HG02884 (cell line): ENCODE data around the gene MYCL.
"Not testable (repeated sequence)": the region's sequence is repeated elsewhere in the genome, so short reads cannot be mapped to it uniquely, and the experiment has no call there.

ENCODE experiments used
- ATAC-seq: cut with Tn5 transposase; IDR thresholded peaks from one replicate; pipeline ENCODE4 v1.9.1; 2021; ENCODE audit warnings: mild to moderate bottlenecking, moderate library complexity; ENCODE audit not compliant: unreplicated experiment

Gene MYCL

DNA sequence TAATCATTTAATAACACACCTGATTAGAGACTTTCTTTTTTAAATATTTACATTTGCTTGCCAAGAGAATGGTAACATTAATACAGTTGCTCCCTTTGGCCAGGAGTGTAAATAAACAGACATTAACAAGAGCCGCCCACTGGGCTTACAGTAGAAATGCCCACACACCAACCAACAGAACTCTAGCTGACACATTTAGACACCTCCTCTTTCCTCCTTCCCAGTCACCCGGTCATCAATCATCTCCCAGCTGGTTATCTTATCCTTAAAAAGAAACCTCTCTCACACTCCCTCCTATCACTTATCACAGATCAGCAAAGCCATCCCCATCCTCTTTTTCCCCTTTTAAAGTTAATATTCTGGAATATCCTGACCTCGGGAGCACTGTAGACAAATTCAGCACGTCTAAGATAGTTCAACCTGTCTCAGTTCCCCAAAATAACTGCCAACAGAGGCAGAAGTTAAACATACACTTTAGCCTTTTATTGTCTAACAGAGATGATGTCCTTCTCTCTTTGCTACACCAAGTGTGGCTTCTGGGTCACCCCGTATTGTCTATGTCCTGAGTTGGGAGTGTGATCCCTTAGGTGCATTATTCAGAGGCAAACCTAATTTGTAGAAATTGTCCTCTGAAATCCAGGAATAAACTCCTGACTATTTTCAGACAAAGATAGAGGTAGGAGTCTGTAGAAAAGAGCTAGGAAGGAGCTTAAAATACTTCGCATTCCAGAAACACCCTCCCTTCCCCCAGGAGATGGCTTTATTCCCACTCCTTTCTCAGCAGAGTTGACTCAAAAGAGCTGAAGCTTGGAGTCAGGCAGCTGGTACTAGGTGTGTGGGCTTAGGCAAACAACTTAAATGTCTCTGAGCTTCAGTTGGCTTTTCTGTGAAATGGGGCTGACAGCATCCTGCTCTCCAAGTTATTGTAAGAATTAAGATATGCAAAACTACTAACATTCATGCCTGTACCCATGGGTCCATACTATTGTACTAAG, 8.8 kb downstream of the MYCL start:
- no peak for ATAC-seq

DNA sequence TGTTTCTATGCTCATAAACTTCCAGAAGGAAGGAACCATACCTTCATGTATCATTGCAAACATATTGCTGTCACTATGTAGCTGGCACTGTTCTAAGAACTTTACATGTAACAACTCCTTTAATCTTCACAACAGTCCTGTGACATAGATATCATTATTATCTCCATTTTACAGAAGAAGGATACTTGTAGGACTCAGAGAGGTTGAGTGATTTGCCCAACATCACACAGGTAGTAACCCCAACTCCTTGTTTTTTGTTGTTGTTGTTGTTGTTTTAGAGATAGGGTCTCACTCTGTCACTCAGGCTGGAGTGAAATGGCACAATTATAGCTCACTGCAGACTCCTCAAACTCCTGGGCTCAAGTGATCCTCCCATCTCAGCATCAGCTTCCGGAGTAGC, 10.8 kb downstream of the MYCL start:
- no peak for ATAC-seq

DNA sequence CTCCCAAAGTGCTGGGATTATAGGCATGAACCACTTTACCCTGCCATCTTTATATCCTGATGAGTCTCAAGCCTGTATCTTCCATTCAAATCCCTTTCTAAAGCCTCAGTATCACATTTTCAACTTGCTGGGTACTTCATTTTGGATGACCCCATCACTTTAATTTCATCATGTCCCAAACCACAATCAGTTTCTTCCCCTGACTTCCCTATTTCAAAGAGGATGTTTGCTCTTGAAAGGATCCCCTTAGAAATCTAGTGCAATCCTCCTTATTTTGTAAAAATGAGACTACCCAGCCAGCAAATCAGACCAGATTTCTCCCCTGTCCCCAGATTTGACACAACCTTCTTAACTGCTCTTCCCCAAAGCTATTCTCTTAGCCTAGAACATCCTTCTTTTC, 11.4 kb downstream of the MYCL start:
- ATAC-seq: no peak

DNA sequence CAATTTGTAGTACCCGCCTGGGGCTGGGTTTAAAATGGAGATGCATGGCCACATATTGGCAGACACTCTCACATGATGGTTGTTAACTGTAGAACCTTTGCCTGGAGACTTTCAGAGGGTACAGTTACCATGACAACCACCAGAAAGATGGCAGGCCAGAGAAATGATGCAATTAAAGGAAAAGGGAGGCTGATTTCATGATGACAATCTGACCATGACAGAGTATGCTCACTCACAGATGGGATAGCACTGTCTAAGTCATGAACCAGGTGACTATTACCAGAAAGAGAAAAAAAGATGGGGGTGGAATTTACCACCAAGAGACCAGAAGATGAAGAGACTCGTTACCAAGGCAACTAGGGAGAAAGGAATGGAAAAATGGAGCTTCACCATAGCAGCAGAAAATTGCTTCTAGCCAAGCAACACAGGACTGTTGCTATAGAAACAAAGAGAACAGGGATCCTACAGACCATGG, 14.9 kb downstream of the MYCL start:
- ATAC-seq: no peak

DNA sequence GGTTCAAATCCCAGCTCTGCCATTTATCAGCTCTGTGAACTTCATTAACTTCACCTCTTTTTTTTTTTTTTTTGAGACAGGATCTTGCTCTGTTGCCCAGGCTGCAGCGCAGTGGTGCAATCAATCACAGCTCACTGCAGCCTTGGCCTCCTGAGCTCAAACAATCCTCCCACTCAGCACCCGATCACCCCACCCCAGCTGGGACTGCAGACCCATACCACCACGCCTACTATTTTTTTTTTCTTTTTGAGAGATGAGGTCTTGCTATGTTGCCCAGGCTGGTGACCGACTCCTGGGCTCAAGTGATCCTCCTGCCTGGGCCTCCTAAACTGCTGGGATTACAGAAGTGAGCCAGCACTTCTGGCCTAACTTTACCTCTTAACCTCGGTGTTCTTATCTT, 16.2 kb downstream of the MYCL start:
- ATAC-seq: no peak

DNA sequence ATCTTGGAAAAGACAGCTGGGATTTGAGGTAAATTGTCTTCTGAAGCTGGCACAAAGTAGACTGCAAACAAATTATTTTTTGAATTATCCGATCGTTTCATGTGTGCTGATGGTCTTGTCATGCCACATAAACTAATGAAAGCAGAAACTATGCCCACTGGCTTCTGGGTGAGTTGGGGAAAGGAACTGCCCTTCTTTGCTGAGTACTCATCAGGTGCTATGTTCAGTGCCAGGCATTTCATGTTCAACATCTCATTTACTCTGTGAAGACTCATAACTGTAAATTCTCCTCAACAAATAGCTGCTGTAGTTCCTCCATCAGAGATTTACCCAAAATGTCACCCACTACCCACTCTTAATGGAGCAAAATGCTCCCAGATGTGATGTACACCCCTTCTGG, 19.6 kb downstream of the MYCL start:
- no peak for ATAC-seq

DNA sequence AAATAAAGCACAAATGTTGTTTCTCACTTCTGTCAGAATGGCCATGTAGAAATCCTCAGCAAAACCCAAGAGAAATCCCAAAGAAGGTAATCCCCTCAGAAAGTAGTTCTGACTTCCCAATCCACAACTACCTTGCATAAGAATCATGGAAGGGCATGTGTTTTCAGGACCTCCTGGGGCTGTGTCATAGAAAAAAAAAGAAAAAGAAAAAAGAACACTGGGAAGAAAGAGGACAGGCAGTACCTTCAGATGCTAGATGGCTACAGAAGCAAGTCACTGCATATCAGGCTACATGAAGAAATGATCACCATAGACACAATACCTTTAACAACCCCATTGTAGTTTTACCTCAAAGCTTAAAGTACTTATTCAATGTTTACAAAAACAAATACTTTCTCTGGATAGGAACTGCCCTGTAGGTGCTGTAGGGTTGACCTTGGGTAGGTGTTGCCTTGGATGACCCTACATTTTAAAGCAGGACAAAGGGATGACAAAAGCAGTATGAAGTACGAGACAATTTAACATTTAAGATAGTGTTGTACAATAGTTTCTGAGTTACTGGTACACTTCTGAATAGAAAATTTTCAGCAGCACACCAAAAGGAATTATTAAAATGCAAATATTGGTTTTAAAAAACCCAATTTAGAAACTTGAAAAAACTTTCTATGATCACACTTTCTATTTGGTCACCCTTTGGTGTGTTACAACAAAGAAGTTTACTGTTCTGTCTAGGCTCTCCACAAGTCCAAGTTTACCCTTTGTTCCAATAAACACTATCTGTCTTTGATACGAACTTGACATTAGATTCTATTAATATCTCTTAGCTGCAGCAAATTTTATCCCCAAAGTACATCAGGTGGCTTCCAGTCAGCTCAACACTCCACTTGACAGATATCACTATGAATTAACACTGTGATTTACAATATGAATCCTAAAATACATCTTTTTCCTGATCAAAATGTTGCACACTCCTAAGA, 23.4 kb downstream of the MYCL start:
- no peak for ATAC-seq

DNA sequence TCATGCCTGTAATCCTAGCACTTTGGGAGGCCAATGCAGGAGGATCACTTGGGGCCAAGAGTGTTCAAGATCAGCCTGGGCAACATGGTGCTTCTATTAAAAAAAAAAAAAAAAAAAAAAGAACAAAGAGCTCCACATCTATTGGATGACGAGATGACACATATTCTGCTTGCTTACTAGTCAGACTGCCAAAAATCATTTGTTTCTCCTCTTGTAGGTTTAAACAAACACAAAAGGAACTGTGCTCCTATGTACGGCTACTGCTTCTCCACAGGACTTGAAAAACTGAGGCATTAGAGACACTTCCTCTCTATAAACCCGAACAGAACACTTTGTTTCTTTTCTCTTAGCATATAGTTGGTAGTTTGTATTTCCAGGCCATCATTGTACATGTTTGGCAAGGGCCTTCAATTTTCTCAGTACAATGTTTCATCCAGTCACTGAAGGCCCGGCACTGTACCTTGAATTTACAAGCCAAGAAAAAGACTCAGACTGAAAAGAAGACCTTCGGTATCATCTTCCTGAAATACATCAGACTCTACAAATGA, 24.4 kb downstream of the MYCL start:
- ATAC-seq: no peak

DNA sequence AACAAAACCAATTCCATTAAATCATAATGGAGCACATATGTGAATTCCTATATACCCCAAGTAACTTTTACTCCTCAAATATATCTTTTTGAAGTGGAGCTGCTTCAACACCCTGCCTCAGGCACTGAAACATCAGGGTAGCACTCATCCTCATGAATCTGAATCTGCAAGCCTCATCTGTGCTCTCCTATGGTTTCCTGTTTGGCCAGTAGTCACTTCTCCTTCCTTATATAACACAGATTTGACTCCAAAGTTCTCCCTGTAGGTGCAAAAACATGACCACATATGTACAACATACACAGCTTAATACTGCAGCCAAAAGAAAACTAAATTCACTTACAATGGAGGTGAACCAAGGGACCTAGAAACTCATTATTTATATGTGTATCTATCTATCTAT, 25.6 kb downstream of the MYCL start:
- no peak for ATAC-seq

DNA sequence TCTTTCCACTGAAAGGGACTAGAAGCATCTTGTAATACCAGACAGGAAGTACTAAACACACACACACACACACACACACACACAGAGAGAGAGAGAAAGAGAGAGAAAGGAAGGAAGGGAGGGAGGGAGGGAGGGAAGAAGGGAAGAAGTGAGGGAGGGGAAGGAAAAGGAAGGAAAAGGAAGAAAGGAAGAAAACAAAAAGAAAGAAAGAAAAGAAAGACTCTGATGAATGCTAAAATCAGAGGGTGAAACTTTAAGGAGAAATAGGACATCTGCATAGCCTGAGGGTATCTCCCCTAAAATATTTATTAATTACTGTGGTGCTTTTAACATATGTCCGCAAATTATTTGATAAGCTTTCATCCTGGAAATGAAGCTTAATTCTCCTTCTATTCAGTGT, 29.0 kb downstream of the MYCL start:
- ATAC-seq: no peak

DNA sequence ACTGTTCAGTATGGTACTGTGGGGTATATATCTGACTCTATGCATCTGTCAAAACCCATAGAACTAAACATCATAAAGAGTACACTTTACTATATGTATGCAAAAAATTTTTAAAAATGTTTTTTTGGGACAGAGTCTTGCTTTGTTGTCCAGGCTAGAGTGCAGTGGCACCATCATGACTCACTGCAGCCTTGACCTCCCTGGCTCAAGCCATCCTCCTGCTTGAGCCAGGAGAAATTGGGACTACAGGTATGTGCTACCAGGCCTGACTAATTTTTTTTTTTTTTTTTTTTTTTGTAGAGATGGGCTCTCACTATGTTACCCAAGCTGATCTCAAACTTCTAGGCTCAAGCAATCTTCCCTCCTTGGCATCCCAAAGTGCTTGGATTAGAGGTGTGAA, 29.9 kb downstream of the MYCL start:
- no peak for ATAC-seq

DNA sequence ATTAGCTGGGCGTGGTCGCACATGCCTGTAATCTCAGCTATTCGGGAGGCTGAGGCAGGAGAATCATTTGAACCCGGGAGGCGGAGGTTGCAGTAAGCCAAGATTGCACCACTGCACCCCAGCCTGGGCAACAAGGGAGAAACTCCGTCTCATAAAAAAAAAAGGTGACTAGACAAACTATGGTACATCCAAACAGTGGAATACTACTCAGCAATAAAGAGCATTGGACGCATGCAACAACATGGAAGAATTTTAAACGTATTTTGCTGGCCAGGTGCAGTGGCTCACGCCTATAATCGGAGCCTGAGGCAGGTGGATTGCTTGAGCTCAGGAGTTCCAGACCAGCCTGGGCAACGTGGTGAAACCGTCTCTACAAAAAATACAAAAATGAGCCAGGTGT, 30.7 kb downstream of the MYCL start:
- not testable (repeated sequence) for ATAC-seq

DNA sequence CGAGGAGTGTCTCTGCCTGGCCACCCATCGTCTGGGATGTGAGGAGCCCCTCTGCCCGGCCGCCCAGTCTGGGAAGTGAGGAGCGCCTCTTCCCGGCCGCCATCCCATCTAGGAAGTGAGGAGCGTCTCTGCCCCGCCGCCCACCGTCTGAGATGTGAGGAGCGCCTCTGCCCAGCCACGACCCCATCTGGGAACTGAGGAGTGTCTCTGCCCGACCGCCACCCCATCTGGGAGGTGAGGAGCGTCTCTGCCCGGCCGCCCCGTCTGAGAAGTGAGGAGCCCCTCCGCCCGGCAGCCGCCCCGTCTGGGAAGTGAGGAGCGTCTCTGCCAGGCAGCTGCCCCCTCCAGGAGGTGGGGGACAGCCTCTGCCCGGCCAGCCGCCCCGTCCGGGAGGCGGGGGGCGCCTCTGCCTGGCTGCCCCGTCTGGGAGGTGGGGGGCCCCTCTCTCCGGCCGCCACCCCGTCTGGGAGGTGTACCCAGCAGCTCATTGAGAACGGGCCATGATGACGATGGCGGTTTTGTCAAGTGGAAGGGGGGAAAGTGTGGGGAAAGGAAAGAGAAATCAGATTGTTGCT, 32.1 kb downstream of the MYCL start:
- ATAC-seq: not testable (repeated sequence)

DNA sequence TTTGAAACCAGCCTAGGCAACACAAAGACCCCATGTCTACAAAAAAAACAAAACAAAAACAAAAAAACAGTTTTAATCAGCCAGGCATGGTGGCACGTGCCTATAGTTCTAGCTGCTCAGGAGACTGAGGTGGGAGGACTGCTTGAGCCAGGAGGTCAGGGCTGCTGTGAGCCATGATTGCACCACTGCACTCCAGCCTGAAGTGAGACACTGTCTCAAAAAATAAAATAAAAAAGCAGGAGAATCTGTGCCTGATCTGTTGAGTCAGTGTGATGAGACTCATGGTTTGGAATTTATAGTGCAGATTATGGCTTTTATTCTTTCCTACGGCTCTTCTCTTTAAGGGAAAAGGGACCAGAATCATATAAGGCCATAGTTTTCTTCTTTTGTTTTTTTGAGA, 35.0 kb downstream of the MYCL start:
- ATAC-seq: no peak

DNA sequence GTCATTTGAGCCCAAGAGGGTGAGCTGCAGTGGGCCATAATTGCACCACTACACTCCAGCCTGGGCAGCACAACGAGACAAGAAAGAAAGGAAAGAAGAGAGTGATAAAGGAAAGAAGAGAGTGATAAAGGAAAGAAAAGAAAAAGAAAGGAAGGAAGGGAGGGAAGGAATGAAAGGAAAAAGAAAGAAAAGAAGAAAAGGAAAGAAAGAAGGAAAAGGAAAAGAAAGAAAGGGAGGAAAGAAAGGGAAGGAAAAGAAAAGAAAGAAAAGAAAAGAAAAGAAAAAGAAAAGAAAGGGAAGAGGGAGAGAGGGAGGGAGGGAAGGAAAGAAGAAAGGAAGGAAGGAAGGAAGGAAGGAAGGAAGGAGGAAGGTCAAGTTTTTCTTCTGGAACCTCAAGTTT, 36.0 kb downstream of the MYCL start:
- no peak for ATAC-seq

DNA sequence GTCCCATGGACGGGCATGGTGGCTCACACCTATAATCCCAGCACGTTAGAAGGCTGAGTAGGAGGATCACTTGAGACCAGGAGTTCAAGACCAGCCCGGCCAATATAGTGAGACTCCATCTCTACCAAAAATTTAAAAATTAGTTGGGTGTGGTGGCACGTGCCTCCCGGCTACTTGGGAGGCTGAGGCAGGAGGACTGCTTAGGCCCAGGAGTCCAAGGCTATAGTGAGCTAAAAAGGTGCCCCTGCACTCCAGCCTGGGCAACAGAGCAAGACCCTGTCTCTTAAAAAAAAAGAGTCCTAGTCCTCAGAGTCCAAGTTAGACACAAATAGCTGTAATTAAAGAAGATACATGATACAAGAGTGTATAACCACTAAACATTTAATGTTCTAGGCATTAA, 38.5 kb downstream of the MYCL start:
- ATAC-seq: no peak

DNA sequence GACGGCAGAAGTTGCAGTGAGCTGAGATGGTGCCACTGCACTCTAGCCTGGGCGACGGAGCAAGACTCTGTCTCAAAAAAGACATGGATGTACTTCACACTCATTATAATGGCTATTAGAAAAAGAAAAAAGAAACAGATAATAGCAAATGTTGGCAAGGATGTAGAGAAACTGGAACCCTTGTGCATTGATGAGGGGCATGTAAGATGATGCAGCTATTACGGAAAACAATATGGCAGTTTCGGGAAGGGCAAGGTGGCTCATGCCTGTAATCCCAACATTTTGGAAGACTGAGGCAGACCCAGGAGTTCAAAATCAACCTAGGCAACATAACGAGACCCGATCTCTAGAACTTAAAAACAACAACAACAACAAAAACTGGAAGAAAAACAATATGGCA, 40.7 kb downstream of the MYCL start:
- ATAC-seq: no peak

DNA sequence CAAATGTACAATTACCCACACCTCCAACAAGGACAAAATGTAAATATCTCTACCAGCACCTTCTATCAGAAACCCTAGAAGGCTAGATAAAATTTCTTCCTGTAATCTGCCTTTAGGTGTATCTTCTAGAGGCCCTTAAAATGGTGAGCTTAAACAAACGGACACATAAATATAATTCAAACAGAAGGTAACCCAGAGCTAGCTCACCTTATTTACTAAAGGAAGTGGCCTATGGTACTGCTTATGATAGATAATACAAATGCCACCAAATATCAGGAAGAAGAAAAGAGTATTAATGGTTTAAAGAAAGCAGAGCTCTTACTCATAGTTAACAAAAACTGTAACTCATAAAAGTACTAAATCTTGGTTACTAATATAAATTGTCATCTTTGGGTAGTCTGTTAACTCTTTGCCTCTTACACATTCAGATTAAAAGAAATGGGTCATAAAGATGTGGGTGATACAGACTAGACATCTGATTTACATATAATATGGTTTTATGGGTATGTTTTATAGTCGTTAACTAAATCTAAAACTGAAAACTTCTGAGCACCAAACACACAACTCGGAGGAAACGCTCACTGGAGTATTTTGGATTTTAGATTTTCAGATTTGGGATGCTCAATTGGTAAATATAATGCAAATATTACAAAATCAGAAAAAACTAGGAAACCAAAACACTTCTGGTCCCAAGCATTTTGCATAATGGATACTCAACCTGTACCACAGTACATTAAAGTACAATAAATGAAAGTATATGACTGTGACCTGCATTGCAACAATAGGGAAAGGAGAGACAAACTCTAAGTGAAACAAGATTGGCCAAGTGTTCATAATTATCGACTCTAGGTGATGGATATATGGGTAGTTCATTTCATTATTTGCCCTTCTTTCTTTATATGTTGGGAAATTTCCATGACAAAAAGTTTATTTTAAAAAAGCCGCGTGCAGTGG, 41.6 kb downstream of the MYCL start:
- no peak for ATAC-seq

DNA sequence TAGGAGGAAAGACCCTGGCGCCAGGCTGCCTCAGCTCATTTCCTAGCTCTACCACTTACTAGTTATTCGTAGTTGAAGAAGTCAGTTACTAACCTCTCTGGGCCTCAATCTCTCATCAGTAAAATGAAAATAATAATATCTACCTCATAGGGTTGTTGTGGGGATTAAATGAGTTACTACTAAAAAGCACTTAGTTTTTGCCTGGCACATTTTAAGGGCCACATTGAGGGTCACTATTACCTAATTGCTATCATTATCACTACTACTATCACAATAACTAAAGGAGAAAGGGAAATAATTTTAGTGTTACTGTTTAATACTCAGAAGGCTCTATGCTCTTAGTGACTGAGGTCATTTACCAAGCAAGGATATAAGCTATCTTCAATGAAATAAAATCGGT, 43.4 kb downstream of the MYCL start:
- ATAC-seq: no peak
